ENCODE results near the gene JARID2.

Gene JARID2

GRCh38 chr6:15427331-15428070 lies 181.6 kb downstream of the JARID2 start:
- no peak for DNase-seq

- no peak for DNase-seq
Measured at GRCh38 chr6:15429141-15430110, 183.6 kb downstream of the JARID2 start.

- DNase-seq: no peak
Measured at GRCh38 chr6:15430186-15430585, 184.3 kb downstream of the JARID2 start.

- no peak for DNase-seq
Measured at GRCh38 chr6:15430931-15431405, 185.1 kb downstream of the JARID2 start.

- no peak for DNase-seq
Measured at GRCh38 chr6:15431762-15432483, 186.1 kb downstream of the JARID2 start.

- no peak for DNase-seq
Measured at GRCh38 chr6:15433511-15433861, 187.6 kb downstream of the JARID2 start.

- no peak for DNase-seq
Measured at GRCh38 chr6:15434263-15434662, 188.4 kb downstream of the JARID2 start.

GRCh38 chr6:15434823-15435380 lies 189.0 kb downstream of the JARID2 start:
- DNase-seq: no peak

GRCh38 chr6:15435468-15435867 lies 189.6 kb downstream of the JARID2 start:
- DNase-seq: no peak

- DNase-seq: no peak
Measured at GRCh38 chr6:15436451-15436850, 190.6 kb downstream of the JARID2 start.

GRCh38 chr6:15437090-15437635 lies 191.3 kb downstream of the JARID2 start:
- no peak for DNase-seq

- DNase-seq: no peak
Measured at GRCh38 chr6:15439410-15440025, 193.6 kb downstream of the JARID2 start.

- no peak for DNase-seq
Measured at GRCh38 chr6:15440040-15440439, 194.2 kb downstream of the JARID2 start.

GRCh38 chr6:15441215-15441868 lies 195.5 kb downstream of the JARID2 start:
- DNase-seq: peak; percentile 18

GRCh38 chr6:15441981-15442380 lies 196.1 kb downstream of the JARID2 start:
- no peak for DNase-seq

- no peak for DNase-seq
Measured at GRCh38 chr6:15442467-15442866, 196.6 kb downstream of the JARID2 start.

GRCh38 chr6:15443119-15443830 lies 197.4 kb downstream of the JARID2 start:
- no peak for DNase-seq

GRCh38 chr6:15444081-15444731 lies 198.3 kb downstream of the JARID2 start:
- DNase-seq: no peak

GRCh38 chr6:15444881-15445280 lies 199.0 kb downstream of the JARID2 start:
- no peak for DNase-seq

All from central memory CD4-positive, alpha-beta T cell (primary cell).